DMS 273 treated with DMSO at 0.1 percent for 48 hours (cell line): ENCODE results near the gene SLC35A4.
"Not testable (repeated sequence)": the region's sequence is repeated elsewhere in the genome, so short reads cannot be mapped to it uniquely, and the experiment has no call there.

Experiments used
- DNase-seq: peaks from one replicate; lab custom pipeline; 2025; lab: John Stamatoyannopoulos, UW

Gene SLC35A4

DNA sequence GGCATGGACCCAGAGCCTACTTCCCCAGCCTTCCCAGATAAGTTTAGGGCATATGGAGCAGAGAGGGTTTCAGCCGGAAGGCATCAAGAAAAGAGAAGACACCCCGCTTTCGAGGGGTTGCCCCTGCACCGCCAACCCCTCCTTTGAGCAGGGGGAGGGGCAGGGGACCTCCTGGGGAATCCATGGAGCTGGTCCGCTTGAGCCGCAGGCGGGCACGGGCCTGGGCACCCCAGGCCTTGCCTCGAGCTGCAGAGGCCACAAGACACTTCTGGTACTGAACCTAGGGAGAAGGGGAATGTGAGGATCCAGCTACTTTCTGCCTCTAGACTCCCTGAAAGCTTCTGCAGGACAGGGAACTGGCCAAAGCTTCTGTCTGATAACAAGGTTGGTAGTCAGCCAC, 6.1 kb upstream of the SLC35A4 start:
- no peak for DNase-seq

DNA sequence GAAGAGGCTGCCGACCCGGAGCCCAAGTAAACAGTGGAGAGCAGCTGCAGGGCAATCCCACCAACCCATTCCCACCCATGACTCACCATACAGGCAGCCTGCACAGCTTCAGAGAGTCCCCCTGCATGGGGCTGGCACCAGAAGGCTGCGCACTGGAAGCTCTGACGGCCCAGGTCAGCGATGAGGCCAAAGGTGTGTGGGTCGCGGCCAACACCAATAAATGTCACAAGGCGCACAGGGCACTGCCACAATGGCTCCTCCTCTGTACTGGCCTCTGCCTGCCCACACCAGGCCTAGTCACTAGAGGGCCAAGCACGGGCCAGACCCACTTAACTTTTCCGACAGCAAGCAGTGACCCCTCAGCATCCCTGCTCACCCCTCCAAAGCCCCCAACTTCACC, 4.4 kb upstream of the SLC35A4 start:
- no peak for DNase-seq

DNA sequence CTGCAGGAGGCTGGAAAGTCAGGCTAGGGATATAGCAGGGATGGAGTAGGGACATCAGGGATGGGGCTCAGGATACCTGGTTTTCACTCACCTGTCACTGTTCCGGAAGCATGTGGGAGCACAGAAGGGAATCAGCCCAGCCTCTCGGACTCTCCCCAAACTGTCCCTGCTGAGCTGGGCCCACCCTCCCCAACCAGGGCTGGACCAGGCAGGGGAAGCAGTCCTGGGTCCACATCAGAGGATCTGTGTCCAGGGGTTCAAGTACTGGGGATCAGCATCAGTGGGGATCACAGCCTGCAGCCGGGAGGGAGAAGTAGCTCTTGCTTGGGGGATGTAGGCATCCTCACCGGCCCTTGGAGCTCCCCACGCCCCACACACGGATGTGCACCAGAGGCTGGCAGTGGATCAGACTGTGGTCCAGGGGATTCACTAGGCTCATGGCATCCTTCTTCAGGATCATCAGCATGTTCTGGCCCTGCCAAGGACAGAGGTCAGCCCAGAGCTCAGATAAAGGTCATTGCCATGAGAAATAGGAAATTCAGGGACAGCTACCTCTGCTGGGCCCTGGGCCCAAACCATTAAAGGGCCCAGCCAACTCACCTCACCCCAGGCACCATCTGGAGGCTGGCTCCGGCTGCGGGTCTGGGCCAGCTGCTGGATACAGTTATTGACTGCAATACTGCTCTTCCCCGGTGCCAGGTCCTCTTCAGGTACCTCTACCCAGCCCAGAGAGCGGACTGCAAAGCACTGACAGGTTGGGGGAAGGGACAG, 2.7 kb upstream of the SLC35A4 start:
- DNase-seq = peak; percentile 15

DNA sequence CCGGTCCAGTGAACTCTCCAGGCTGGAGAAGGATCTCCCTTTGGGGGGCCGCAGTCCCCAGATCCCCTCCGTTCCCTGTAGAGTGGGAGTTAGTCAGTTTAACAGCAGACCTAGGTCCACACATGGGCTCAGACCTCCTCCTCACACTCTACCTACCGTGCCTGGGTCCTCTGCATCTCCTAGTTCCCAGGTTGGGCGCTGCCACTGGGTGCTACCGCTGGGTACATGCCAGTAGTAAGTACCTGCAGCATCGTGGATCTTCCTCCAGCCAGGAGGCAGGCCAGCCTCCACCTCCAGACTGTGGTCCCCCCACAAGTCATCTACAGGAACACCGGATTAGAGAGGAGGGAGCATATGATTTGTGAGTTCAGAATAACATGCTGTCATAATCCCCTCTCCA, 1.0 kb upstream of the SLC35A4 start:
- DNase-seq = no peak

DNA sequence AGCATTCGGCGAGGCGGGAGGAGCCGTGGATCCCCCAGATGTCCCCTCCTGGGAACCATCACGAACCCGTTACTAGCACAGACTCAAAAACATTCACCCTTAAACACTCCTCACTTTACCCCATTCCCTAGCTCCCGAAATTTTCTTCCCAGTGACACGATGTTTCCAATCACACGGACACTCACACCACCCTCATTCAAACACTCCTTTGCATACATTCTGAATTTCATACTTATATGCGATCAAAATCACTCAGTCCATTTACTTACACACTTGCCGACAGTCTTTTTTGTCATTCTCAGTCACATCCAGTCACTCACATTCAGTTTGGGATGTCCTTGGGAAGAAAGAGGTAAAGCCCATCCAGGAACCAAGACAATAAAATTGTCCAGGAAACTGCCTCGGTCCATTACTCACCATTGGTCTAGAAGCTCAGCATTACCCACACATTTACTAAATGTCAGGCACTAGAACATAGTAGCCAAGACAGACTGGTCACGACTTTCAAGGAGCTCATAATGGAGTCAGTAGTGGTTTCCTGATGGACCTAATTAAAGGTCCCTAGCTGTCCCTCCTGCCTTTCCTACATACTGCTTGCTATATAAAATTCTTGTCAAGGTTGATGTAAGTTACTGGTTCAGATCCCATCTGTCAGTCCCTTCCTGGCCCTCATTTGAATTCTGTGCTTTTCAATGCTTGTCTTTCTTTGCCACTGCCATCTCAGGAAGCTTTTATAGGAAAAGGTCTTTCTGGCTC, 574 bp downstream of the SLC35A4 start:
- DNase-seq = no peak

DNA sequence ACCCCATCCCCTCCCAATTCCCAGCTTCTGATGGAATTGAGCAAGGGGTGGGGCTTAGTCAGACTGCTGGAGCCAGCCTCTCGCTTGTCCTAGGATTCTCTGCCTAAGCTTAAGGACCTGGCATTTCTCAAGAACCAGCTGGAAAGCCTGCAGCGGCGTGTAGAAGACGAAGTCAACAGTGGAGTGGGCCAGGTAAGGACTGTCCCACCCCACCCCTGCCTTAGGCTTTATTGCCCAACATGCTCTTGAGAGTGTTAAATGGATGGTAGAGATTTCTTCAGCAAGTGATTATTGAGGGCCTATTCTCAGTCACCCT, 1.1 kb downstream of the SLC35A4 start:
- no peak for DNase-seq

DNA sequence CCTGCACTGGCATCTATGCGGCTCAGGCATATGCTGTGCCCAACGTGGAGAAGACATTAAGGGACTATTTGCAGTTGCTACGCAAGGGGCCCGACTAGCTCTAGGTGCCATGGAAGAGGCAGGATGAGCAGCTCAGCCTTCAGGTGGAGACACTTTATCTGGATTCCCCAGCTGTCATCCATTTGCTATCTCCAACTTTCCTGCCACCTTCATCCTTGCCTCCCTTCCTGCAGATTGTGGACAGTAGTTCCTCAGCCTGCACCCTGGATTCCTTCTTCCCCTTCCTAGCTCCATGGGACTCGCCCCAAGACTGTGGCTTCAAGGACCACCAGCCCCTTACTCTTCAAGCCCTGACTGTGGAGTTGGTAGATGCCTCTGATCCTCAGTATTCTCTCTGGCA, 2.0 kb downstream of the SLC35A4 start:
- DNase-seq = no peak

DNA sequence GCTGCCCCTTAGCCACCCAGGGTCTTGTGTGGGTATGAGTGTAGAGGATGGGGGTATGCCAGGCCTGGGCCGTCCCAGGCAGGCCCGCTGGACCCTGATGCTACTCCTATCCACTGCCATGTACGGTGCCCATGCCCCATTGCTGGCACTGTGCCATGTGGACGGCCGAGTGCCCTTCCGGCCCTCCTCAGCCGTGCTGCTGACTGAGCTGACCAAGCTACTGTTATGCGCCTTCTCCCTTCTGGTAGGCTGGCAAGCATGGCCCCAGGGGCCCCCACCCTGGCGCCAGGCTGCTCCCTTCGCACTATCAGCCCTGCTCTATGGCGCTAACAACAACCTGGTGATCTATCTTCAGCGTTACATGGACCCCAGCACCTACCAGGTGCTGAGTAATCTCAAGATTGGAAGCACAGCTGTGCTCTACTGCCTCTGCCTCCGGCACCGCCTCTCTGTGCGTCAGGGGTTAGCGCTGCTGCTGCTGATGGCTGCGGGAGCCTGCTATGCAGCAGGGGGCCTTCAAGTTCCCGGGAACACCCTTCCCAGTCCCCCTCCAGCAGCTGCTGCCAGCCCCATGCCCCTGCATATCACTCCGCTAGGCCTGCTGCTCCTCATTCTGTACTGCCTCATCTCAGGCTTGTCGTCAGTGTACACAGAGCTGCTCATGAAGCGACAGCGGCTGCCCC, 2.6 kb downstream of the SLC35A4 start:
- no peak for DNase-seq

DNA sequence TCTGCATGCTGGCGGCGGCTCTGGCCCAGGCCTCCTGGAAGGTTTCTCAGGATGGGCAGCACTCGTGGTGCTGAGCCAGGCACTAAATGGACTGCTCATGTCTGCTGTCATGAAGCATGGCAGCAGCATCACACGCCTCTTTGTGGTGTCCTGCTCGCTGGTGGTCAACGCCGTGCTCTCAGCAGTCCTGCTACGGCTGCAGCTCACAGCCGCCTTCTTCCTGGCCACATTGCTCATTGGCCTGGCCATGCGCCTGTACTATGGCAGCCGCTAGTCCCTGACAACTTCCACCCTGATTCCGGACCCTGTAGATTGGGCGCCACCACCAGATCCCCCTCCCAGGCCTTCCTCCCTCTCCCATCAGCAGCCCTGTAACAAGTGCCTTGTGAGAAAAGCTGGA, 3.2 kb downstream of the SLC35A4 start:
- no peak for DNase-seq

DNA sequence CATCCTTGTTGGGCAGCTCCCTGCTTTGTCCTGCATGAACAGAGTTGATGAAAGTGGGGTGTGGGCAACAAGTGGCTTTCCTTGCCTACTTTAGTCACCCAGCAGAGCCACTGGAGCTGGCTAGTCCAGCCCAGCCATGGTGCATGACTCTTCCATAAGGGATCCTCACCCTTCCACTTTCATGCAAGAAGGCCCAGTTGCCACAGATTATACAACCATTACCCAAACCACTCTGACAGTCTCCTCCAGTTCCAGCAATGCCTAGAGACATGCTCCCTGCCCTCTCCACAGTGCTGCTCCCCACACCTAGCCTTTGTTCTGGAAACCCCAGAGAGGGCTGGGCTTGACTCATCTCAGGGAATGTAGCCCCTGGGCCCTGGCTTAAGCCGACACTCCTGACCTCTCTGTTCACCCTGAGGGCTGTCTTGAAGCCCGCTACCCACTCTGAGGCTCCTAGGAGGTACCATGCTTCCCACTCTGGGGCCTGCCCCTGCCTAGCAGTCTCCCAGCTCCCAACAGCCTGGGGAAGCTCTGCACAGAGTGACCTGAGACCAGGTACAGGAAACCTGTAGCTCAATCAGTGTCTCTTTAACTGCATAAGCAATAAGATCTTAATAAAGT, 3.9 kb downstream of the SLC35A4 start:
- DNase-seq = no peak

DNA sequence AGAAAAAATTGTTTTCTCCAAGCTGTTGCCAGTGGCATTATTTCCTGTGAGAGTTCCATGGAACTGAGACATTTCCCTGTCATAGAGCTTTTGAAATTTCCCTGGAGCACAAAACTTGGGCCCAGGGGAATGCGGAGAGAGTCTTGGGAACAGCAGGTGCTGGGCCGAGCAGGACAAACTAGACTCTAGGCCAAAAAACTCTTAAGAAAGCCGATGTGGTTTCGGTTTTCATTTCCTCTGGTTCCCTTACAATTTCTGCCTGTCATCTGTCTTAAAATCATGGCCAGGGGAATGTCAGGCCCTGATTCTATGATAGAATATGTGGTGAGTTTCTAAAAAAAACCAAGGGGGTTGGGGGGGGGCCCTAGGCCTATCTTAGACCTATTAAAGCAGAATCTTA, 4.6 kb downstream of the SLC35A4 start:
- DNase-seq = no peak

DNA sequence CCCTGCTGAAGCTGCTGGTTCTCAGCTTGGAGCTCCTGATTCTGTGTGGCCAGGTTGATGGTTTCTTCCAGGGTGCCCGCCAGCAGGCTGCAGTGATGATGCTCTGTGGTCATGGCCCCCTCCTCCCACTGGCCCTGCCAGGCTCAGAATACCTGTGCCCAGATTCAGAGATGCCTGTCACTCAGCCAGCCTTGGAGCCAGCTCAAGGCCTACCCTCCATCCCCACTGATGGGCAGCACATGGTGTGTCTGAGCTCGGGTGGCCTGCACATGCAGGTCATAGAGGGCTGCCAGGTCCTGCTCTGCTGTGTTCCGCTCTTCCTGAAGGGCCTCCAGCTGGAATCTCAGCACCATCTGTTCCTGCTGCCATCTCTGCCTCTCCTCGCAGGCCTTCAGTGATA, 5.4 kb downstream of the SLC35A4 start:
- DNase-seq = no peak

DNA sequence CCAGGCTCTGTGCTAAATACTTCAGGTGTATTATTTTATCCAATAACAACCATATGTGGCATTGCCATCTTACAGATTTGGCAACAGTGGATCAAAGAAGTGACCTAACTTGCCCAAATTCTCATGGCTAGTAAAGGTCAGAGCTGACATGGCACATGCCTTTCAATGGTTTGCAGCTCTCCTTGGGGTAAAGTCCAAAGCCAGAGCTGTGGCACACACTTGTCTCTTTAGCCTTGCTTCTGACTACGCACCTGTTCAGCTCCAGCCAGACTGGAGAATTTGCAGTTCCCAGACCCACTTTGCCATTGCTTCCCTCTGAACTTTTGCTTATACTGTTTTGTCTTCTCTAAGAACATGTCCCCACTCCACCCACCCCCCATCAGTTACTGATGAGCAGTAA, 5.9 kb downstream of the SLC35A4 start:
- no peak for DNase-seq

DNA sequence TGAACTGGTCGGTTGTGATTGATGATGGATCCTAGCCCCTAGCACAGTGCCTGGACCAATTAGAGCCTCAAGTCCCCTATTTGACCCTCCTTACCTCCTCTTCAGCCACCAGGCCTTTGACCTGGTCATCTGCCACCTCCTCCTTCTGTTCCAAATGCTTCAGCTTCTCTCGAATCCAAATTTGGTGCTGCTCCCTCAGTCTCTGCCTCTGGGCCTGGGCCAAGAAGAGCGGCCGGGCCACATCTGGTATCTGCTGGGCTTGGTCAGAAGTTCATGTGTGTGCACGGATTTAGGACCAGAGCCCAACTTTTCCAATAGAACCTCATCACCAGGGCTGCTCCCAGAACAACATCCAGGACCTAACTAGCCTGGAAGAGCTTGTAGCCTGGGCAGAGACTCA, 6.5 kb downstream of the SLC35A4 start:
- DNase-seq = no peak

DNA sequence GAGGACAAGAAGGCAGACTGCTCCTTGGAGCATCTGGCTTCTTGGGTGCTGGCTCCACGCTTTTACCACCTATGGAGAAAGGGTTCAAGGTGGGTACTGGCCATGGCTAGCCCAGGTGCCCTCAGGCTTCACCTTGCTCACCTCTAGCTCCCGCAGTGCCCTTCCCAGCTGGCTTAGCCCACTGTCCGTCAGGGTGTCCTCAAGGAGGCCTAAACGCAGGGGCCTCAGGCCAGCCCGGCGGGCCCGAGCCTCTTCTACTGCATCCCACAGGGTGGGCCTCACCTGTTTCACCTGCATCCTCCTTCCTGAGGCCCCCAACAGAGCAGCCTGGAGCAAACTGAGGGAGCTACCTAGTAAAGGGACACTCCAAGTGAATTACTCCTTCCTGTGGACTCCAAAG, 9.1 kb downstream of the SLC35A4 start:
- no peak for DNase-seq

DNA sequence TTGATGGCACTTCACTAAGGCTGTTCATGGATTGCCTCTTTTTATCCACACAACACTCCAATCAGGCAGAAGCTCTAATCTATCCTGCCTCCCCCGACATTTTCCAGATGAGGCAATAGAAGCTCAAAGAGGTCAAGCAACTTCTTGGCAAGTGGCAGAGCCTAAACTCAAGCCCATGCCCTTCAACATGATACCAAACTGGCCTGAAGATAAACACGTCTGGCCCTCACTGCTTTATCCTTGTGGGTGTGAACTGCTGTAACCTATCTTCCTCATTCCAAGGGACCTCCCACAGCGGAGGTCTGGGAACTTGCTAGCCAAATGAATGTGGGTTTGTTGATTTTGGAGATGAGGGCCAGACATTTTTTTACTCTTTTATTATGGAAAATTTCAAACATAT, 9.5 kb downstream of the SLC35A4 start:
- no peak for DNase-seq

DNA sequence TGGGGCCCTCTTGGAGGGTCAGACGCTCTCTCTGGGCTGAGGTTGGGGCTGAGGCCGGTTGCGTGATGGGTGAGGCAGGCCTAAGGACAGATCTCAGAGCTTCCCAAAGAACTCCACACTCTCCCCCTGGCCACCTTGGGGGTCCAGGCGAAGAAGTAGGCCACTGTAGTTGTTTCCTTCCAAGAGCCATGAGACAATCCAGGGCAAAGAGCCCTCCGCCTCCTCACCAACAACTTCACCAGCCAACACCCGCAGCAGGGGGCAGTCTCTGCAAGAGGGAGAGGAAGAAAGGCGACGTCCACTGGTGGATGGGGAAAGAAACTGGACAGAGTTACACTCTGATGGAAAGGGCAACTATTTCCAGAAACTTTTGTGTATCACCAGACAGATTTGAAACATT, 10.7 kb downstream of the SLC35A4 start:
- no peak for DNase-seq

DNA sequence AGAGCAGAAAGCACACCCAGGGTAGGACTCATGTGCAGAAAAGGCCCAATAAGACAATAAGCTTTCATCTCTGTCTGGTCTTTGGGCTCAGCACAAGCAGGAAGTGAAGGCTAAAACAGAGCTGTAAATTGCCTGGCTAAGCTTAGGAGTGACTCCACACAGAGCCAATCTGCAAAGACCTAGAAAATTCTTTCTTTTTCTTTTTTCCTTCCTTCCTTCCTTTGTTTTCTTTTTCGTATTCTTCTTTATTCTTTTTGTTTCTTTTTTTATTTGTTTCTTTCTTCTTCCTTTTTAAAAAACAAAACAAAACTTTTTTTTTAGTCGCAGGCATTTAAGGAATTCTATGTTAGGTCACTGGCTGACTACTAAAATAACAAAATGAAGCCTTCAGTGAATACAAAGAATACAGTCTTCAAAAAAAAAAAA, 12.2 kb downstream of the SLC35A4 start:
- DNase-seq = no peak

DNA sequence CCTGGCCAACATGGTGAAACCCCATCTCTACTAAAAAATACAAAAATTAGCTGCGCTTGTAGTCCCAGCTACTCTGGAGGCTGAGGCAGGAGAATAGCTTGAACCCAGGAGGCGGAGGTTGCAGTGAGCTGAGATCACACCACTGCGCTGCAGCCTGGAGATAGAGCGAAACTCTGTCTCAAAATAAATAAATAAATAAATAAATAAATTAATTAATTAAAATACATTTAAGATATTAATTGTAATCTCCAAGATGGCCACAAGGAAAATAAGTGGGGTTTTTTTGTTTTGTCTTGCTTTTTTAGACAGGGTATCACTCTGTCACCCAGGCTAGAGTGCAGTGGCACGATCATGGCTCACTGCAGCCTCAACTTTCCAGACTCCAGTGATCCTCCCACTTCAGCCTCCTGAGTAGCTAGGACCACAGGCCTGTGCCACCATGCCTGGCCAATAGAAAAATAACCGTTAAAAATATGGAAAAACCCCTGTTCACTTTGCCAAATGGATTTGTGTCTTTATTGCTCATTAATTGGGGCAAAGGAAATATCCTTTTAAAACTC, 14.6 kb downstream of the SLC35A4 start:
- DNase-seq = not testable (repeated sequence)

DNA sequence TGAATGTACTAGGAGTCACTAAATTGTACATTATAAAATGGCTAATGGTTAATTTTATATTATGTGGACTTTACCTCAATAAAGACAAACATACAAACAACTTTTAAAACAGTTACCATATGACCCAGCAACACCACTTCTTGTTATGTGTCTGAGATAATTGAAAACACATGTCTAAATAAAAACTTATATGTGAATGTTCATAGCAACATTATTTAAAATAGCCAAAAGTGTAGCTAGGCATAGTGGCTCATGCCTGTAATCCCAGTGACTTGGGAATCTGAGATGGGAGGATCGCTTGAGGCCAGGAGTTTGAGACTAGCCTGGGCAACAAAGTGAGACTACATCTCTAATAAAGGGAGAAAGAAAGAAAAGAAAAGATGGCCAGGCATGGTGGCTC, 22.9 kb downstream of the SLC35A4 start:
- DNase-seq = no peak

DNA sequence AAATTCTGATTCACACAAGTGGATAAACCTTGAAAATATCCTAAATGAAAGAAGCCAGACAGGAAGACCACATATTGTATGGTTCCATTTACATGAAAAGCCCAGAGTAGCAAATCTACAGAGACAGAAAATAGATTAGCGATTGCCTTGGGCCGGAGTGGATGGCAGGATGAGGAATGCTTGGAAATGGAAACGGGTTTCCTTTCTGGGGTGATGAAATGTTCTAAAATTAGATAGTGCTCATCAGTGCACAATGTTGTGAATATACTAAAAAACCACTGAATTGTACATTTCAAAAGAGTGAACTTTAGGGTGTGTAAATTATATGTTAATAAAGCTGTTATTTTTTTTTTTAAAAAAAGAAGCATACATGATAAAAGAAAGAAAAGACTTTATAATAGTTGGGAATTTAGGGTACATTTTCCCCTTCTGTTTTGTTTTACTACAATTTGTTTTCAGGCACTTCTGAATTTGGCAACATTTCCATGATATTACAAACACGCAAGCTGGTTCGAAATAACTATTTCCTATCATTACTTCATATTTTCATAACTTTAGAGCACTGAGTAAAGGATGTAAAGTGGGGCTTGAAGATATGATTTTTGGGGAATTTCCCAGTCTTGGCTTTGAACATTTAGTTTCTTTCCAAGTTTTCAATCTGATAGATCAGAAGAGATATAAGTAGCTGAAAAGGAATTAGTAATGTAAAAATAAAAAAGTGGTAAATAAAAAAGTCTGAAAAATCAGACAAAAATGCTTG, 23.9 kb downstream of the SLC35A4 start:
- no peak for DNase-seq

DNA sequence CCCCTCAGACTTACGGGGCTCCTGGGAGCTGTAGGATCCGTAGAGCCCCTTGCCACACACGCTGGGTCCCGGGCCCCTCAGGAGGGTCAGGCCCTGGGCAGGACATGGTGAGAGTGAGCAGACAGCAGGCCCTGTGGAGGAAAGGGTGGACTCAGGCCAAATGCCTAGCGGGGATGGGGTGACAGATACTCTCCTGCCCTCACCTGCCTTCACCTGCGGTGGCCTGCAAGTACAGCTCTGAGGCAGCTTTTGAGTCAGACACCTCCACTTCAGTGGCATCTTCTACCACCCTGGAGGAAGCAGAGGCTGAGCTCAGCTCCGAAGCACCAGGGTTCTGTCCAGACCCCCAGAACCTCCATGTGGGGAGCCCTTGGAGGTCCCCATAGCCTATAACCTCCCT, 26.2 kb downstream of the SLC35A4 start:
- no peak for DNase-seq
